GM23338 (cell line): Measurements from ENCODE around the gene PRKCQ. TPM values are rescaled to one million over a fixed set of nuclear protein-coding genes. Genes with fewer than 3 reads are reported as not detected.

Experiments used
- ATAC-seq: fragments of 200-7000 bp; cut with Tn5 transposase; 3 replicates; pipeline ENCODE4 v1.9.1; 2020
- DNase-seq: peaks from one replicate; pipeline ENCODE4 v3.0.0-alpha.2; 2015; ENCODE audit warnings: low spot score
- H2AFZ ChIP-seq: fragments of 200-600 bp; sonication (generic); 2 replicates; pipeline ENCODE4 v1.8.0; 2016; ENCODE audit warnings: antibody characterized with exemption, mild to moderate bottlenecking, moderate library complexity
- H3F3A ChIP-seq: fragments of 200-600 bp; sonication (generic); replicated peaks from 2 replicates; pipeline ENCODE4 v1.8.0; 2017; ENCODE audit warnings: antibody characterized with exemption, mixed run types, low read depth
- H3K27ac ChIP-seq: fragments of 200-600 bp; sonication (generic); 2 replicates; pipeline ENCODE4 v1.6.1; 2016; ENCODE audit warnings: low read depth
- H3K27me3 ChIP-seq: fragments of 200-600 bp; sonication (generic); 2 replicates; pipeline ENCODE4 v1.8.0; 2016; ENCODE audit warnings: mild to moderate bottlenecking, mixed run types, moderate library complexity; ENCODE audit not compliant: insufficient read depth
- H3K36me3 ChIP-seq: fragments of 200-600 bp; sonication (generic); 2 replicates; pipeline ENCODE4 v1.8.0; 2016; ENCODE audit warnings: mild to moderate bottlenecking; ENCODE audit not compliant: insufficient read depth
- H3K4me1 ChIP-seq: fragments of 200-600 bp; sonication (generic); 2 replicates; pipeline ENCODE4 v1.8.0; 2016; ENCODE audit warnings: mild to moderate bottlenecking, moderate library complexity; ENCODE audit not compliant: insufficient read depth
- H3K4me2 ChIP-seq: fragments of 200-600 bp; sonication (generic); 2 replicates; pipeline ENCODE4 v1.7.1; 2017; ENCODE audit warnings: mixed run types
- H3K4me3 ChIP-seq: fragments of 200-600 bp; sonication (generic); 2 replicates; pipeline ENCODE4 v1.6.1; 2016; ENCODE audit warnings: mixed run types
- H3K79me2 ChIP-seq: fragments of 200-600 bp; sonication (generic); replicated peaks from 2 replicates; pipeline ENCODE4 v1.8.0; 2017; ENCODE audit warnings: mild to moderate bottlenecking; ENCODE audit not compliant: insufficient read depth
- H3K9me2 ChIP-seq: fragments of 200-600 bp; sonication (generic); 2 replicates; pipeline ENCODE4 v1.8.0; 2017; ENCODE audit not compliant: insufficient read depth
- H4K20me1 ChIP-seq: fragments of 200-600 bp; sonication (generic); replicated peaks from 2 replicates; pipeline ENCODE4 v1.8.0; 2017; ENCODE audit warnings: mild to moderate bottlenecking; ENCODE audit not compliant: insufficient read depth
- H3K27ac Mint-ChIP-seq: 2 replicates; pipeline ENCODE4 v1.8.0; 2020; ENCODE audit warnings: inconsistent platforms, mild to moderate bottlenecking, moderate library complexity, mixed read lengths
- H3K27me3 Mint-ChIP-seq: 3 replicates; pipeline ENCODE4 v1.8.0; 2022; ENCODE audit warnings: low read depth, mild to moderate bottlenecking, moderate library complexity, mixed read lengths, inconsistent platforms; ENCODE audit not compliant: insufficient read depth, poor library complexity
- H3K36me3 Mint-ChIP-seq: 3 replicates; pipeline ENCODE4 v1.8.0; 2021; ENCODE audit warnings: low read depth, mild to moderate bottlenecking, inconsistent platforms, moderate library complexity, mixed read lengths
- H3K4me1 Mint-ChIP-seq: 3 replicates; pipeline ENCODE4 v1.8.0; 2020; ENCODE audit warnings: mild to moderate bottlenecking, inconsistent platforms, mixed read lengths
- H3K4me3 Mint-ChIP-seq: 3 replicates; pipeline ENCODE4 v1.8.0; 2021; ENCODE audit warnings: moderate library complexity, mild to moderate bottlenecking, inconsistent platforms, mixed read lengths
- H3K9me3 Mint-ChIP-seq: 3 replicates; pipeline ENCODE4 v1.8.0; 2020; ENCODE audit warnings: moderate library complexity, mild to moderate bottlenecking, inconsistent platforms, mixed read lengths
- CREB1 ChIP-seq: fragments of 250-450 bp; sonication (Bioruptor Pico); IDR thresholded peaks from 2 replicates; pipeline ENCODE4 v1.5.0; 2020; ENCODE audit warnings: low read depth, mild to moderate bottlenecking, moderate library complexity
- CTCF ChIP-seq, 2 experiments: fragments of 200-600 bp in 1 of 2; sonication (generic) in 1 of 2; conservative IDR thresholded peaks; 2 replicates each; pipeline versions ENCODE4 v1.5.1 to v1.6.1; 2016 to 2017; ENCODE audit warnings: antibody characterized with exemption in 2 of 2, low read depth in 2 of 2, mild to moderate bottlenecking in 2 of 2, moderate library complexity in 1 of 2
- ETS1 ChIP-seq: IDR thresholded peaks from 2 replicates; pipeline ENCODE4 v1.6.1; 2016; ENCODE audit warnings: antibody characterized with exemption
- EZH2phosphoT487 ChIP-seq: fragments of 200-600 bp; sonication (generic); IDR thresholded peaks from one replicate; pipeline ENCODE4 v1.8.1; 2018; ENCODE audit warnings: antibody characterized with exemption; ENCODE audit not compliant: unreplicated experiment
- JUNB ChIP-seq: IDR thresholded peaks from one replicate; pipeline ENCODE4 v1.6.1; 2016; ENCODE audit warnings: antibody characterized with exemption; ENCODE audit not compliant: unreplicated experiment
- NANOG ChIP-seq: IDR thresholded peaks from 2 replicates; pipeline ENCODE4 v1.6.1; 2016; ENCODE audit warnings: antibody characterized with exemption, borderline replicate concordance
- POLR2AphosphoS5 ChIP-seq: IDR thresholded peaks from 2 replicates; pipeline ENCODE4 v1.6.1; 2016; ENCODE audit warnings: antibody characterized with exemption, low read depth
- REST ChIP-seq: IDR thresholded peaks from one replicate; pipeline ENCODE4 v1.6.1; 2018; ENCODE audit warnings: antibody characterized with exemption; ENCODE audit not compliant: unreplicated experiment
- ZNF114 ChIP-seq: fragments of 250-450 bp; sonication (Bioruptor Pico); IDR thresholded peaks from 2 replicates; pipeline ENCODE4 v1.5.0; 2020; ENCODE audit warnings: mild to moderate bottlenecking, moderate library complexity
- ZNF331 ChIP-seq: fragments of 250-450 bp; sonication (Bioruptor Pico); IDR thresholded peaks from 2 replicates; pipeline ENCODE4 v1.5.0; 2020; ENCODE audit warnings: low read depth, mild to moderate bottlenecking, moderate library complexity
- polyA plus RNA-seq: library from polyadenylated mRNA; unstranded; fragments of >200 nt; fragmentation: Nextera tagmentation; extraction: Ambion mirVana; gene quantifications from 2 replicates; pipeline ENCODE4 v1.2.1, GENCODE V29; 2016
- total RNA-seq: library from RNA; depleted of rRNA; stranded (reverse); fragments of >200 nt; shearing (Covaris generic); gene quantifications from 2 replicates; pipeline ENCODE4 v1.2.3, GENCODE V29; 2014

PRKCQ gene
- total and polyA plus RNA-seq, 2 experiments from 2014 or later = 12.6 to 28.5 TPM

GRCh38 chr10:6505300-6505699 lies 74.8 kb downstream of the PRKCQ start (continued):
- TF ChIP-seq CTCF (conservative IDR thresholded peaks at IDR 0.05; ENCODE audit: low read depth in 2 of 2) (no peak), POLR2AphosphoS5 (no peak), ZNF114 (CRISPR knock-in tag) (no peak), CREB1 (CRISPR knock-in tag) (no peak), REST (no peak)

GRCh38 chr10:6504296-6504695 lies 75.8 kb downstream of the PRKCQ start:
- Mint-ChIP-seq H3K4me3 (no peak overlapping the region), H3K27me3 (no peaks in the 10 kb centered on the region), H3K9me3 (no peaks in the 10 kb centered on the region), H3K4me1 (no peaks in the 10 kb centered on the region), H3K27ac (no peak overlapping the region), H3K36me3 (0 out of 3 replicates have a peak, but pooled peaks cover 3% of the 10 kb centered on the region)
- no peaks in the 10 kb centered on the region for H3K9me2 ChIP-seq
- no peak for ATAC-seq
- H3K27ac ChIP-seq = no peak overlapping the region
- no peaks in the 10 kb centered on the region; the same call in 1 of the 2 replicates for H4K20me1 ChIP-seq
- H2AFZ ChIP-seq = no peak overlapping the region
- TF ChIP-seq POLR2AphosphoS5 = no peak
- TF ChIP-seq CREB1 (CRISPR knock-in tag) = no peak
- H3K36me3 ChIP-seq = no peaks in the 10 kb centered on the region
- H3K4me1 ChIP-seq = no peaks in the 10 kb centered on the region
- no peaks in the 10 kb centered on the region for H3K27me3 ChIP-seq
- no peaks in the 10 kb centered on the region for H3K79me2 ChIP-seq
- DNase-seq = no peak
- H3F3A ChIP-seq = no peaks in the 10 kb centered on the region
- H3K4me2 ChIP-seq = no peak overlapping the region
- no peak overlapping the region for H3K4me3 ChIP-seq

- H3K4me3 ChIP-seq = no peak overlapping the region
- no peaks in the 10 kb centered on the region for H3K36me3 ChIP-seq
- Mint-ChIP-seq H3K9me3 (no peaks in the 10 kb centered on the region), H3K4me3 (no peak overlapping the region), H3K4me1 (no peaks in the 10 kb centered on the region), H3K27ac (no peak overlapping the region), H3K36me3 (peaks cover 7% of the 10 kb centered on the region; the same call in 1 of the 3 replicates), H3K27me3 (no peaks in the 10 kb centered on the region)
- ATAC-seq (no peak), DNase-seq (no peak)
- no peak overlapping the region for H2AFZ ChIP-seq
- H3K27ac ChIP-seq = no peak overlapping the region
- no peaks in the 10 kb centered on the region for H3K9me2 ChIP-seq
- no peaks in the 10 kb centered on the region; the same call in 1 of the 2 replicates for H4K20me1 ChIP-seq
- no peak overlapping the region for H3K4me2 ChIP-seq
- no peaks in the 10 kb centered on the region for H3K27me3 ChIP-seq
- no peaks in the 10 kb centered on the region for H3F3A ChIP-seq
- no peaks in the 10 kb centered on the region for H3K4me1 ChIP-seq
- H3K79me2 ChIP-seq = no peaks in the 10 kb centered on the region
- no peak for TF ChIP-seq EZH2phosphoT487
- no peak for TF ChIP-seq ETS1
- no peak for TF ChIP-seq ZNF114 (CRISPR knock-in tag)
- no peak for TF ChIP-seq JUNB
- no peak for TF ChIP-seq ZNF331 (CRISPR knock-in tag)
- no peak for TF ChIP-seq NANOG
These were observed 76.9 kb downstream of the PRKCQ start for GRCh38 chr10:6503171-6503570.
